GOT3 (cell line): ENCODE results near the gene CAMK2D.

Source experiments
- DNase-seq: peaks from one replicate; lab custom pipeline; 2025; ENCODE audit warnings: mixed read lengths; lab: John Stamatoyannopoulos, UW

CAMK2D gene

GRCh38 chr4:113762186-113763028, 869 bp upstream of the CAMK2D start:
- peak; percentile 70 for DNase-seq

- DNase-seq = peak; percentile 6
Measured at GRCh38 chr4:113760795-113761619, 531 bp downstream of the CAMK2D start.

- DNase-seq = no peak
Measured at GRCh38 chr4:113760094-113760794, 1.3 kb downstream of the CAMK2D start.

GRCh38 chr4:113759696-113760093, 1.8 kb downstream of the CAMK2D start:
- DNase-seq = no peak

- no peak for DNase-seq
Measured at GRCh38 chr4:113758372-113758771, 3.2 kb downstream of the CAMK2D start.

- DNase-seq = no peak
Measured at GRCh38 chr4:113757486-113757885, 4.1 kb downstream of the CAMK2D start.

GRCh38 chr4:113756005-113756410, 5.5 kb downstream of the CAMK2D start:
- no peak for DNase-seq

GRCh38 chr4:113750734-113751133, 10.8 kb downstream of the CAMK2D start:
- no peak for DNase-seq

- DNase-seq = no peak
Measured at GRCh38 chr4:113750296-113750695, 11.2 kb downstream of the CAMK2D start.

GRCh38 chr4:113749178-113749577, 12.4 kb downstream of the CAMK2D start:
- no peak for DNase-seq

- no peak for DNase-seq
Measured at GRCh38 chr4:113747949-113748348, 13.6 kb downstream of the CAMK2D start.

GRCh38 chr4:113745711-113746110, 15.8 kb downstream of the CAMK2D start:
- no peak for DNase-seq

- DNase-seq = no peak
Measured at GRCh38 chr4:113744667-113745240, 16.8 kb downstream of the CAMK2D start.

- no peak for DNase-seq
Measured at GRCh38 chr4:113743690-113744089, 17.8 kb downstream of the CAMK2D start.

- DNase-seq = no peak
Measured at GRCh38 chr4:113742643-113743042, 18.9 kb downstream of the CAMK2D start.

- no peak for DNase-seq
Measured at GRCh38 chr4:113741956-113742355, 19.6 kb downstream of the CAMK2D start.

GRCh38 chr4:113740857-113741379, 20.6 kb downstream of the CAMK2D start:
- DNase-seq = no peak

GRCh38 chr4:113739197-113739596, 22.3 kb downstream of the CAMK2D start:
- no peak for DNase-seq

GRCh38 chr4:113738251-113738650, 23.3 kb downstream of the CAMK2D start:
- DNase-seq = no peak

GRCh38 chr4:113733685-113734084, 27.9 kb downstream of the CAMK2D start:
- no peak for DNase-seq

- DNase-seq = no peak
Measured at GRCh38 chr4:113732967-113733527, 28.5 kb downstream of the CAMK2D start.
